Spinal cord (tissue), 10 donors: ENCODE results near the gene ACO2. TPM values are rescaled to one million over a fixed set of nuclear protein-coding genes. Genes with fewer than 3 reads are reported as not detected.
"Not testable (repeated sequence)": the region's sequence is repeated elsewhere in the genome, so short reads cannot be mapped to it uniquely, and the experiment has no call there.

Experiments used
- DNase-seq, 6 donors: peaks; one replicate each; pipeline versions ENCODE4 v3.0.0 to v3.0.0-alpha.2; 2013 to 2015; ENCODE audit warnings: low spot score in 6 of 6, low read depth in 4 of 6
- H3K27ac ChIP-seq: one replicate; pipeline ENCODE4 v1.5.1; 2013; ENCODE audit warnings: low read depth, low read length, control low read depth
- H3K27me3 ChIP-seq: one replicate; pipeline ENCODE4 v1.6.1; 2013; ENCODE audit warnings: low read length; ENCODE audit not compliant: control insufficient read depth, insufficient read depth
- H3K36me3 ChIP-seq: one replicate; pipeline ENCODE4 v1.6.1; 2013; ENCODE audit warnings: low read length; ENCODE audit not compliant: control insufficient read depth, insufficient read depth
- H3K4me1 ChIP-seq: one replicate; pipeline ENCODE4 v1.6.1; 2013; ENCODE audit warnings: low read length; ENCODE audit not compliant: control insufficient read depth, insufficient read depth
- H3K4me3 ChIP-seq: one replicate; pipeline ENCODE4 v1.5.1; 2013; ENCODE audit warnings: low read depth, low read length, control low read depth
- H3K9me3 ChIP-seq: one replicate; pipeline ENCODE4 v1.6.1; 2013; ENCODE audit warnings: low read length; ENCODE audit not compliant: control insufficient read depth, insufficient read depth
- WGBS: methylation state at CpG from one replicate; pipeline ENCODE4 v1.1.5; 2013; ENCODE audit warnings: missing lambda C conversion rate; ENCODE audit not compliant: insufficient coverage; 5-methylcytosine and 5-hydroxymethylcytosine counted together
- polyA plus RNA-seq, 2 donors: library from polyadenylated mRNA; unstranded; fragments of 120-200 nt; gene quantifications; one replicate each; pipeline ENCODE4 v1.2.1, GENCODE V29; 2013; ENCODE audit not compliant: insufficient read length in 2 of 2
- total RNA-seq, 2 donors: library from RNA; depleted of rRNA in 1 of 2; stranded (reverse); fragments of 120-200 nt in 1 of 2; fragments of >200 nt in 1 of 2; gene quantifications; one replicate each; pipeline versions ENCODE4 v1.2.3 to v1.2.4, GENCODE V29; 2013 to 2014
- donor health status: healthy.

Gene ACO2
- total and polyA plus RNA-seq, 4 donors = 101 to 183 (median 147) TPM

DNA sequence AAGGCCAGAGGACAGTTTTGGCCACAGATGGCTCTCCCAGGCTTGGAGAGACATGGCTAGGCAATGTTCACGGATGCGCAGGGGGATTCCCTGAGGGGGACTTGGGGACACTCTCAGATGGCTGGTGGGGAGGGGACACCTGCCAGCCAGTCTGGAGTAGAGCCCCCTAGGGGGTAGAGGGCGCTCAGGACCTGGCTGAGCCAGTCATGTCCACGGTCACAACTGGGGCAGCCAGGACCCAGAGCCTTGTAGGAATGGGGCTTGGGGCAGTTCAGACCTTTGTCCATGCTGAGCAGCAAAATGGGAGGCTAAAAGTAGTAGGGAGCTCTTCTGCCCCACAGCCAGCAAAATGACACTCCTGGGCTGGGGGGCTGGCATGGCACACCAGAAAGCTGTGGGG, 93.5 kb downstream of the ACO2 start:
- 61% methylated on average over 4 of the region's 4 CpGs for WGBS
- peaks cover 7% of the 10 kb centered on the region for H3K36me3 ChIP-seq
- peaks cover 65% of the 10 kb centered on the region for H3K4me1 ChIP-seq
- H3K27ac ChIP-seq = no peak overlapping the region
- H3K4me3 ChIP-seq = peak overlapping the region; percentile 45
- no peaks in the 10 kb centered on the region for H3K9me3 ChIP-seq
- H3K27me3 ChIP-seq = no peaks in the 10 kb centered on the region
- no peak for DNase-seq

DNA sequence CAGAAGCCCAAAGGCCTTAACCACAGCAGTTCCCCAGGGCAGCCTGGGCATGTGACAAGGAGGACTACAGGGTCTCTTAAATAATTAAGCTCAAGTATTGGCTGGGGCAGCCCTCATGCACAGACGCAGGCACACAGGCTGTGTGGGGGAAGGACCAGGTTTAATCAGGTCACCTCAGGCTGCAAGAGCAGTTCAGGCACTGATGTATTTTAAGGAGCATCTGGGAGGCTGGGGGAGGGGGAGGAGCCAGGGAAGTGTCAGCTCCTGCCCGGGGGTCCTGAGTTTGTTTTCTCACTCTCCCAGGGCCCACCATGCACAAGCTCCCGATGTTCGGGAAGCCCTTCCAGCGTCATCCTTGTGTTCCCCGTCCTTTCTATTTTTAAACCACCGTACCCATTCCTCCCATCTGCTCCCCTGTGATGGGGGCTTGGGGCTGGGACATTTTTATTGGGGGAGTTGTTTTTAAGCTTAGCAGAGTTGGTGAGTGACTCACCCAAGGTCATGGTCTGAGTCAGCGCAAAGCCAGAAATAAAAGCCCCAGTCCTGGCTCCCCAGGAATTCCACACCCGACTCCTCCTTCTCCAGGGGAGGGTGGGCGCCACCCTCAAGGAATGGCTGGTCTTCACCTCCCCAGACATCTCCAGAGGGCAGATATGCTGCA, 94.3 kb downstream of the ACO2 start:
- H3K9me3 ChIP-seq = no peaks in the 10 kb centered on the region
- no peak overlapping the region for H3K27ac ChIP-seq
- H3K27me3 ChIP-seq = no peaks in the 10 kb centered on the region
- DNase-seq = no peak
- H3K4me3 ChIP-seq = peak overlapping the region; percentile 45
- peaks cover 7% of the 10 kb centered on the region for H3K36me3 ChIP-seq
- peaks cover 65% of the 10 kb centered on the region for H3K4me1 ChIP-seq
- 76% methylated on average over 4 of the region's 10 CpGs for WGBS

DNA sequence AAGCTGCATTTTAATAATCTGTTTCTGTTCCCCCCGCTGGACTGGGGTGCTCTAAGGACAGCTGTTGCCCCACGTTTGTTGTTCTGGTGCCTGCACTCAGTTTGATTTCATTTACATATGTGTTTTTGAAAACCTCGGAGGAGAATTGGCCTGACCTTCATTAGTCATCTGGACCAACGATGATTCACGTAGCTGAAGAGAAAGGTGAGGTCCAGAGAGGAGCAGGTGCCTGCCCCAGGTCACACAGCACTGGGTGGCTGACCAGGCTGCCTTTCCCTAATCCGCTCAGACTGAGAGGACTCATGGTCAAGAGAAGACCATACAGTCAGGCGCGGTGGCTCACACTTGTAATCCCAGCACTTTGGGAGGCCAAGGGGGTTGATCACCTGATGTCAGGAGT, 95.6 kb downstream of the ACO2 start:
- no peak overlapping the region for H3K4me3 ChIP-seq
- H3K4me1 ChIP-seq = peaks cover 72% of the 10 kb centered on the region
- no peak overlapping the region for H3K27ac ChIP-seq
- no peaks in the 10 kb centered on the region for H3K9me3 ChIP-seq
- no peaks in the 10 kb centered on the region for H3K27me3 ChIP-seq
- peaks cover 10% of the 10 kb centered on the region for H3K36me3 ChIP-seq
- 85% methylated on average over 8 of the region's 8 CpGs for WGBS
- DNase-seq = no peak

DNA sequence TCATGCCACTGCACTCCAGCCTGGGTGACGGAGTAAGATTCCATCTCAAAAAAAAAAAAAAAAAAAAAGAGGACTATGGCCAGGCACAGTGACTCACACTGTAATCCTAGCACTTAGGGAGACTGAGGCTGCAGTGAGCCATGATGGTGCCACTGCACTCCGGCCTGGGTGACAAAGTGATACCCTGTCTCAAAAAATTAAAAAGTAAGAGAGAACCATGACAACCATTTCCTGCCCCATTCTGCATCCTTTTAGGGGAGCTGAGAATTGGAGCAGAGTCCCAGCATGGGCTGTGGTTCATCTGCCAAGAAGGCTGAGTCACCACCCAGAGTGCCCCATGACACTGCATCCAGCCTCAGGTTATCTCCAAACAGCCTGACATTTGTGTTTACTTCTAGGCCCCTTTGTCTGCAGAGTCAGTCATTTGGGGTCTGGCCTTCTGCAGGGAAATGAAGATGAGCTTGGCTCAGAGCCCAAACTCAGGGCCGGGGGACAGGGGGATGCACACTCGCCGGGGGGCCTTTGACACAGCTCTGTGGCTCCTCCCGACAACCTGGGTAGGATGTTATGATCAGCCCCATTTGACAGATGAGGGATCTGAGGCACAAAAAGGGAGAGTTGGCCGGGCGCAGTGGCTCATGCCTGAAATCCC, 96.6 kb downstream of the ACO2 start:
- Histone ChIP-seq H3K4me1 (peaks cover 68% of the 10 kb centered on the region), H3K36me3 (peaks cover 10% of the 10 kb centered on the region), H3K4me3 (no peak overlapping the region), H3K9me3 (no peaks in the 10 kb centered on the region), H3K27ac (no peak overlapping the region), H3K27me3 (no peaks in the 10 kb centered on the region)
- no peak for DNase-seq
- 48% methylated on average over 5 of the region's 8 CpGs for WGBS

DNA sequence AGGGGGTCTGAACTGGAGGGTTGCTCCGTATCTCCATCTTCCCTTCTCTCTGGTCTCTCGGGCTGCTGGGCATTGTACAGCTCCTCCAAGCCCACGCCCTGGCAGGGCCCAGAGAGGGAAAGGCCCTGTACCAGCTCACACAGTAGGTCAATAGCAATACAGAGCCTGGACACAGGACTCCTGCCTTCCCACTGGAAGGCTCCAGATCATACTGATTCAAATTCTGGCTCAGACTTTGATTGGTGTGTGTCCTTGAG, 98.5 kb downstream of the ACO2 start:
- Histone ChIP-seq H3K9me3 (no peaks in the 10 kb centered on the region), H3K36me3 (peaks cover 19% of the 10 kb centered on the region), H3K4me1 (peaks cover 49% of the 10 kb centered on the region), H3K27me3 (no peaks in the 10 kb centered on the region), H3K4me3 (no peak overlapping the region), H3K27ac (no peak overlapping the region)
- 67% methylated on average over 3 of the region's 3 CpGs for WGBS
- no peak for DNase-seq

DNA sequence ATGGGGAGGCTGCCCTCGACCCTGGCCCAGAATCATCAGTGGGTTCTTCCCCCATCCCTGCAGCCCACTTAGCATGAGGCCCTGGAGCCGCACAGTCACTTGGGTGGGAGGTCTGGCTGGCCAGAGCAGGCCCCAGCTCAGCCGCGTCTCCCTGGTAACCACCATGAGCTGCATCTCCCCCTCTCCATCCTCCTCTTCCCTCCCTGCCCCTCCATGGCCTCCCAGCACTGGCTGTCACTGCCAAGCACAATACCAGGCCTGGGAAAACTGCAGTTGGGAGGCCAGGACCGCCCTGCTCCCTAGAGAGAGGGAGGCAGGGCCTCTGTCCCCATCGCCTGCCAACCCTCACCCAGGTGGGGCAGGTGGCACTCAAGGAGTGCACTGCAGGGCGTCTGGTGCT, 99.9 kb downstream of the ACO2 start:
- Histone ChIP-seq H3K27me3 (no peaks in the 10 kb centered on the region), H3K27ac (peak overlapping the region; percentile 80), H3K36me3 (peaks cover 30% of the 10 kb centered on the region), H3K4me1 (peaks cover 38% of the 10 kb centered on the region), H3K4me3 (no peak overlapping the region), H3K9me3 (no peaks in the 10 kb centered on the region)
- DNase-seq = peak in 3 of 6 donors; percentile 52 to 82 (median 78)
- 14% methylated on average over 7 of the region's 7 CpGs for WGBS

DNA sequence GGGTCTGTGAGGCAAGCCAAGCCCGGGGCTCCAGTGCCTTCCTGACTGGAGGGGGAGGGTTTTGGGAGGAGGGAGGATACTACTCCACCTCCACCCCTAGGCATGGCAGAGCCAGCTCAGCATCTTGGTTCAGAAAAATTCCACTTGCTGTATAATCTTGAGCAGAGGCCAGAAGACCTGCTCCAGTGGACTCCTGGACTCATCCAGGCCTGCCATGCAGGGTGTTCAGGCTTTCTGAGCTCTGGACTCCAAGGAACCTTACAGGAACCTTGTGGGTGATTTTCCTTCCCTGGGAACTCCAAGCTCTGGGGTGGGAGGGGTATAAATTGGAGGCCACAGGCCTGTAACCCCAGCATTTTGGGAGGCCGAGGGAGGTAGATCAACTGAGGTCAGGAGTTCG, 101.3 kb downstream of the ACO2 start:
- H3K27ac ChIP-seq = no peak overlapping the region
- no peak overlapping the region for H3K4me3 ChIP-seq
- H3K4me1 ChIP-seq = peaks cover 42% of the 10 kb centered on the region
- WGBS = no CpG with 5 or more reads among the region's 3 CpGs
- peaks cover 36% of the 10 kb centered on the region for H3K36me3 ChIP-seq
- no peak for DNase-seq
- no peaks in the 10 kb centered on the region for H3K27me3 ChIP-seq
- H3K9me3 ChIP-seq = no peaks in the 10 kb centered on the region

DNA sequence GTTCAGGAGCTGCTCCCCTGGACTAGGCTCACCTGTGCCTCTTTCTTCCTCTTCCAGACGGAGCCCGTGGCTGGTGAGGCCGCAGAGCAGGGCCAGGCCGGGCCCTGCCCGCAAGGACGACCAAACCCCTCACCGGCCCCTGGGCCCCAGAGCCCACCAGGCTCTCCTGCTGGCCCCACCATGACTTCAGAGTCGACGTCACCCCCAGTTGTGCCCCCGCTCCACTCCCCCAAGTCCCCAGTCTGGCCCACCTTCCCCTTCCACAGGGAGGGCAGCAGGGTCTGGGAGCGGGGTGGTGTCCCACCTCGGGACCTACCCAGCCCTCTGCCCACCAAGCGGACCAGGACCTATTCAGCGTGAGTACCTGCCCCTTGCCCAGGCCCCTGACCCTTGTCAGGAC, 102.9 kb downstream of the ACO2 start:
- peaks cover 52% of the 10 kb centered on the region for H3K36me3 ChIP-seq
- WGBS = 97% methylated on average over 13 of the region's 14 CpGs
- H3K27me3 ChIP-seq = no peaks in the 10 kb centered on the region
- no peak for DNase-seq
- no peak overlapping the region for H3K27ac ChIP-seq
- no peaks in the 10 kb centered on the region for H3K9me3 ChIP-seq
- H3K4me3 ChIP-seq = no peak overlapping the region
- peaks cover 38% of the 10 kb centered on the region for H3K4me1 ChIP-seq

DNA sequence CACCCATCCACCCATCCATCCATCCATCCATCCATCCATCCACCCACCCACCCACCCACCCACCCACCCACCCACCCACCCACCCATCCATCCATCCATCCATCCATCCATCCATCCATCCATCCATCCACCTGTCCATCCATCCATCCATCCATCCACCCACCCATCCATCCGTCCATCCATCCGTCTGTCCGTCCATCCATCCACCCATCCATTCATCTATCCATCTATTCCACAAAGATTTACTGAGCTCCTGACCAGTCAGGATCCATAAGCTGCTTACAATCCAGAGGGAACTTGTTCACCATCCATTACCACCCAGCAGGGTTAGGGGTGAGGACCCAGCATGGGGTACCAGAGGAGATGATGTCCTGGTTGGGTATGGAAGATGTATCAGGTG, 103.4 kb downstream of the ACO2 start:
- not testable (repeated sequence) for H3K4me3 ChIP-seq, H3K9me3 ChIP-seq, H3K27me3 ChIP-seq, H3K27ac ChIP-seq, DNase-seq
- 100% methylated on average over 3 of the region's 3 CpGs for WGBS
- peaks cover 36% of the 10 kb centered on the region for H3K4me1 ChIP-seq
- peaks cover 57% of the 10 kb centered on the region for H3K36me3 ChIP-seq

DNA sequence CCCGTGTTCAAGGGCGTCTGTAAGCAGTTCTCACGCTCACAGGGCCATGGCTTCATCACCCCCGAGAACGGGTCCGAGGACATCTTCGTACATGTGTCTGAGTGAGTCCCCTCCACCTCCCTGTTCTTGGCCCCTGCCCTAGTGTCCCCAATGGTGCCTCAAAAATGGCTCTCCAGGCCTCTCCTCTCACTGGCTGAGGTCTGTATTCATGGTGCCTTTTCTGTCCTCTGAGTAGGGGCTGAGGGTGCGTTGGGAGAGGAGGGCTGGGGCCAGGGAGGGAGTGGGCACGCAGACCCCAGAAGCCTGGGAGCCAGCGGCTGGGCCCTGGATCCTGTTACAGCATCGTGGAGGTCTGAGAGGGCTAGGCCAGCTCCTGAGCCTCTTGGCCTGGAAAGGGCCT, 104.8 kb downstream of the ACO2 start:
- no peak overlapping the region for H3K4me3 ChIP-seq
- no peak for DNase-seq
- WGBS = 92% methylated on average over 11 of the region's 11 CpGs
- H3K36me3 ChIP-seq = peaks cover 71% of the 10 kb centered on the region
- no peak overlapping the region for H3K27ac ChIP-seq
- peaks cover 22% of the 10 kb centered on the region for H3K4me1 ChIP-seq
- no peaks in the 10 kb centered on the region for H3K9me3 ChIP-seq
- no peaks in the 10 kb centered on the region for H3K27me3 ChIP-seq
